SK-N-SH (cell line): Measurements from ENCODE around the gene EMP1. TPM values are rescaled to one million over a fixed set of nuclear protein-coding genes. Genes with fewer than 3 reads are reported as not detected.

Experiments
- CTCF ChIA-PET: fragments of 300-600, 350-600 bp; formaldehyde crosslinking; extraction: SDS; loops from one replicate; lab custom pipeline; 2021; lab: Yijun Ruan, JAX
- POLR2A ChIA-PET: fragments of 350-600 bp; sonication (Branson Sonifier 250); formaldehyde crosslinking; extraction: SDS; loops from one replicate; lab custom pipeline; 2020; ENCODE audit warnings: antibody characterized with exemption, inconsistent platforms; lab: Yijun Ruan, JAX
- DNase-seq: peaks from one replicate; pipeline ENCODE4 v3.0.0; 2012
- H2AFZ ChIP-seq: fragments of 200-600 bp; sonication (generic); 2 replicates; pipeline ENCODE4 v1.8.1; 2016; ENCODE audit warnings: antibody characterized with exemption, mild to moderate bottlenecking, low read depth
- H3F3A ChIP-seq: fragments of 200-600 bp; sonication (generic); replicated peaks from 2 replicates; pipeline ENCODE3; 2016; ENCODE audit warnings: antibody characterized with exemption, mild to moderate bottlenecking; ENCODE audit not compliant: insufficient read depth
- H3K27ac ChIP-seq, 2 experiments: fragments of 200-500 bp in 1 of 2; fragments of 200-600 bp in 1 of 2; sonication (Bioruptor generic) in 1 of 2; sonication (generic), shearing (Covaris generic) in 1 of 2; 2 replicates each; pipeline versions ENCODE4 v1.5.1 to v1.6.1; 2014 to 2016; ENCODE audit warnings: low read depth in 2 of 2, inconsistent platforms in 1 of 2, low read length in 1 of 2, mild to moderate bottlenecking in 1 of 2, mixed read lengths in 1 of 2
- H3K27me3 ChIP-seq: fragments of 200-600 bp; sonication (generic), shearing (Covaris generic); 2 replicates; pipeline ENCODE4 v1.6.1; 2016; ENCODE audit warnings: mixed run types; ENCODE audit not compliant: insufficient read depth
- H3K36me3 ChIP-seq, 2 experiments: fragments of 200-500 bp in 1 of 2; fragments of 200-600 bp in 1 of 2; sonication (Bioruptor generic) in 1 of 2; sonication (generic) in 1 of 2; replicated peaks in 1 of 2; 2 replicates each; pipeline versions ENCODE3 to v1.5.1; 2014 to 2016; ENCODE audit warnings: low read length in 1 of 2, mild to moderate bottlenecking in 1 of 2; ENCODE audit not compliant: insufficient read depth in 2 of 2, control insufficient read depth in 1 of 2
- H3K4me1 ChIP-seq, 2 experiments: fragments of 200-500 bp in 1 of 2; fragments of 200-600 bp in 1 of 2; sonication (Bioruptor generic) in 1 of 2; sonication (generic), shearing (Covaris generic) in 1 of 2; 2 replicates each; pipeline versions ENCODE4 v1.5.1 to v1.6.1; 2014 to 2016; ENCODE audit warnings: low read depth in 1 of 2, low read length in 1 of 2, mixed run types in 1 of 2; ENCODE audit not compliant: insufficient read depth in 2 of 2, control insufficient read depth in 1 of 2
- H3K4me2 ChIP-seq: fragments of 200-600 bp; sonication (generic), shearing (Covaris generic); 2 replicates; pipeline ENCODE4 v1.6.1; 2017; ENCODE audit warnings: mixed run types
- H3K4me3 ChIP-seq, 2 experiments: fragments of 200-500 bp in 1 of 2; fragments of 200-600 bp in 1 of 2; sonication (Bioruptor generic) in 1 of 2; sonication (generic), shearing (Covaris generic) in 1 of 2; 2 replicates each; pipeline versions ENCODE4 v1.5.1 to v1.8.1; 2014 to 2016; ENCODE audit warnings: low read depth in 2 of 2, inconsistent platforms in 1 of 2, low read length in 1 of 2, mild to moderate bottlenecking in 1 of 2, mixed read lengths in 1 of 2, moderate library complexity in 1 of 2
- H3K79me2 ChIP-seq: fragments of 200-600 bp; sonication (generic); 2 replicates; pipeline ENCODE4 v1.8.1; 2017; ENCODE audit warnings: mild to moderate bottlenecking; ENCODE audit not compliant: insufficient read depth
- H3K9ac ChIP-seq: fragments of 200-600 bp; sonication (generic); 2 replicates; pipeline ENCODE4 v1.6.1; 2017; ENCODE audit warnings: mixed run types
- H3K9me2 ChIP-seq: fragments of 200-600 bp; sonication (generic); 2 replicates; pipeline ENCODE4 v1.6.1; 2017; ENCODE audit warnings: mixed run types
- H3K9me3 ChIP-seq: fragments of 200-600 bp; sonication (generic); 2 replicates; pipeline ENCODE4 v1.6.1; 2017; ENCODE audit warnings: mixed run types, mild to moderate bottlenecking, moderate library complexity
- H4K20me1 ChIP-seq: fragments of 200-600 bp; sonication (generic); 2 replicates; pipeline ENCODE4 v1.6.1; 2017; ENCODE audit warnings: mild to moderate bottlenecking, mixed run types; ENCODE audit not compliant: insufficient read depth
- CHD2 ChIP-seq: fragments of 150-350 bp; IDR thresholded peaks from 2 replicates; pipeline ENCODE4 v1.6.1; 2018; ENCODE audit warnings: low read length; ENCODE audit not compliant: partially characterized antibody
- ELF1 ChIP-seq: IDR thresholded peaks from 2 replicates; pipeline ENCODE4 v1.4.0; 2012
- EP300 ChIP-seq, 2 experiments: IDR thresholded peaks; 2 replicates each; pipeline versions ENCODE4 v1.4.0 to v1.6.1; 2012; ENCODE audit warnings: borderline replicate concordance in 1 of 2, low read depth in 1 of 2, low read length in 1 of 2
- FOXJ3 ChIP-seq: sonication (generic); formaldehyde crosslinking; IDR thresholded peaks from 2 replicates; pipeline ENCODE4 v1.5.1; 2020; ENCODE audit warnings: mild to moderate bottlenecking, missing genetic modification reagents
- FOXM1 ChIP-seq: IDR thresholded peaks from 2 replicates; pipeline ENCODE4 v1.4.0; 2012; ENCODE audit warnings: low read depth, mild to moderate bottlenecking
- MAX ChIP-seq: IDR thresholded peaks from 2 replicates; pipeline ENCODE4 v1.4.0; 2012; ENCODE audit warnings: low read depth
- RAD21 ChIP-seq: IDR thresholded peaks from 2 replicates; pipeline ENCODE4 v1.6.1; 2012; ENCODE audit warnings: mild to moderate bottlenecking, low read length
- RCOR1 ChIP-seq: fragments of 150-350 bp; IDR thresholded peaks from 2 replicates; pipeline ENCODE4 v1.6.1; 2017; ENCODE audit warnings: antibody characterized with exemption, low read length
- RFX5 ChIP-seq: IDR thresholded peaks from 2 replicates; pipeline ENCODE4 v1.6.1; 2012; ENCODE audit warnings: mild to moderate bottlenecking, improper control_type of control experiment, low read length
- RXRA ChIP-seq: IDR thresholded peaks from 2 replicates; pipeline ENCODE4 v1.4.0; 2012; ENCODE audit warnings: low read depth, mild to moderate bottlenecking, borderline replicate concordance
- SIN3A ChIP-seq: IDR thresholded peaks from 2 replicates; pipeline ENCODE4 v1.6.1; 2012; ENCODE audit warnings: low read depth, mild to moderate bottlenecking, low read length, moderate library complexity, borderline replicate concordance
- TCF12 ChIP-seq: IDR thresholded peaks from 2 replicates; pipeline ENCODE4 v1.4.0; 2012
- USF1 ChIP-seq: IDR thresholded peaks from 2 replicates; pipeline ENCODE4 v1.4.0; 2012; ENCODE audit warnings: low read depth, borderline replicate concordance
- USF2 ChIP-seq: fragments of 150-350 bp; IDR thresholded peaks from 2 replicates; pipeline ENCODE4 v1.6.1; 2017; ENCODE audit warnings: antibody characterized with exemption, low read length, low read depth, borderline replicate concordance
- YY1 ChIP-seq: IDR thresholded peaks from 2 replicates; pipeline ENCODE4 v1.4.0; 2012; ENCODE audit warnings: low read depth, mild to moderate bottlenecking
- WGBS: methylation state at CpG from one replicate; pipeline ENCODE4 v1.1.6; 2017; ENCODE audit warnings: low lambda C conversion rate; 5-methylcytosine and 5-hydroxymethylcytosine counted together
- polyA plus RNA-seq, 3 experiments: library from polyadenylated mRNA; depleted of rRNA; stranded (reverse); fragments of >200 nt; gene quantifications; 2 replicates each; pipeline ENCODE4 v1.2.3, GENCODE V29; 2012
- TF ChIP-seq, protein P1 (sequence below): fragments of 200-600 bp; sonication (generic); IDR thresholded peaks from 2 replicates; pipeline ENCODE4 v1.6.1; 2017; ENCODE audit warnings: antibody characterized with exemption, mild to moderate bottlenecking, moderate library complexity

Gene EMP1
- polyA plus RNA-seq, 1 of the 3 experiments (the other 2 are of a cell fraction) = 67.4 TPM

GRCh38 chr12:13223941-13224340 lies 27.4 kb downstream of the EMP1 start:
- DNase-seq = no peak
- ChIA-PET CTCF (interaction anchor here (0.8 to 6.0 kb wide), 3 partner anchors 13 to 307 kb away, joined by 3 to 58 read pairs (median 6); no protein-coding TSS in a partner anchor), POLR2A (no interaction called here)
- no peaks in the 10 kb centered on the region for H3K9me2 ChIP-seq
- H3K79me2 ChIP-seq = no peaks in the 10 kb centered on the region
- H3K9ac ChIP-seq = no peak overlapping the region
- H3K4me3 ChIP-seq = no peak overlapping the region
- H3K27me3 ChIP-seq = no peaks in the 10 kb centered on the region
- no peaks in the 10 kb centered on the region for H3K9me3 ChIP-seq
- H2AFZ ChIP-seq = no peak overlapping the region
- peaks cover 0 to 8% of the 10 kb centered on the region in 2 experiments for H3K36me3 ChIP-seq
- H3F3A ChIP-seq = peaks cover 6% of the 10 kb centered on the region
- 31% methylated on average over 3 of the region's 3 CpGs for WGBS
- TF ChIP-seq FOXJ3 (CRISPR knock-in tag) = no peak
- no peak for TF ChIP-seq MAX
- no peak for TF ChIP-seq ELF1
- H3K27ac ChIP-seq = no peak overlapping the region
- H4K20me1 ChIP-seq = no peaks in the 10 kb centered on the region
- H3K4me2 ChIP-seq = no peak overlapping the region
- H3K4me1 ChIP-seq = no peaks in the 10 kb centered on the region

- WGBS = 61% methylated on average over 7 of the region's 7 CpGs
- CTCF ChIA-PET = interaction anchor here (1.1 to 2.3 kb wide), 2 partner anchors 15 to 311 kb away, joined by 4 to 11 read pairs; no protein-coding TSS in a partner anchor
- Histone ChIP-seq H3K9me3 (no peaks in the 10 kb centered on the region), H3K4me3 (no peak overlapping the region), H3K27ac (no peak overlapping the region), H3K27me3 (no peaks in the 10 kb centered on the region), H2AFZ (no peak overlapping the region), H3K79me2 (no peaks in the 10 kb centered on the region), H3K9me2 (no peaks in the 10 kb centered on the region), H3K4me2 (no peak overlapping the region), H3F3A (no peaks in the 10 kb centered on the region), H3K9ac (no peak overlapping the region), H3K4me1 (no peaks in the 10 kb centered on the region), H4K20me1 (no peaks in the 10 kb centered on the region), H3K36me3 (no peaks in the 10 kb centered on the region)
- DNase-seq = no peak
- POLR2A ChIA-PET = no interaction called here
- TF ChIP-seq TCF12 = no peak
These were observed 30.7 kb downstream of the EMP1 start for GRCh38 chr12:13227191-13227590.

- no peak for DNase-seq
- POLR2A ChIA-PET = no interaction called here
- H3K36me3 ChIP-seq = no peaks in the 10 kb centered on the region
These were observed 32.1 kb downstream of the EMP1 start for GRCh38 chr12:13228579-13228978.

More at GRCh38 chr12:13228579-13228978, 32.1 kb downstream of the EMP1 start:
- Histone ChIP-seq H2AFZ (no peak overlapping the region), H3K27me3 (no peaks in the 10 kb centered on the region), H3K4me2 (no peak overlapping the region), H3K9me3 (no peaks in the 10 kb centered on the region), H3K79me2 (no peaks in the 10 kb centered on the region), H3F3A (no peaks in the 10 kb centered on the region), H3K4me3 (no peak overlapping the region), H3K9ac (no peak overlapping the region), H3K27ac (no peak overlapping the region), H3K9me2 (no peaks in the 10 kb centered on the region), H4K20me1 (no peaks in the 10 kb centered on the region), H3K4me1 (no peaks in the 10 kb centered on the region)
- TF ChIP-seq RCOR1 = no peak
- TF ChIP-seq YY1 = no peak
- no peak for TF ChIP-seq EP300 (IDR thresholded peaks at IDR 0.05; ENCODE audit: borderline replicate concordance in 1 of 2, low read depth in 1 of 2, low read length in 1 of 2)
- TF ChIP-seq FOXM1 = no peak
- no peak for TF ChIP-seq CHD2
- no peak for TF ChIP-seq SIN3A
- TF ChIP-seq RAD21 = no peak
- no peak for TF ChIP-seq RFX5
- no peak for TF ChIP-seq RXRA
- TF ChIP-seq, protein P1, sequence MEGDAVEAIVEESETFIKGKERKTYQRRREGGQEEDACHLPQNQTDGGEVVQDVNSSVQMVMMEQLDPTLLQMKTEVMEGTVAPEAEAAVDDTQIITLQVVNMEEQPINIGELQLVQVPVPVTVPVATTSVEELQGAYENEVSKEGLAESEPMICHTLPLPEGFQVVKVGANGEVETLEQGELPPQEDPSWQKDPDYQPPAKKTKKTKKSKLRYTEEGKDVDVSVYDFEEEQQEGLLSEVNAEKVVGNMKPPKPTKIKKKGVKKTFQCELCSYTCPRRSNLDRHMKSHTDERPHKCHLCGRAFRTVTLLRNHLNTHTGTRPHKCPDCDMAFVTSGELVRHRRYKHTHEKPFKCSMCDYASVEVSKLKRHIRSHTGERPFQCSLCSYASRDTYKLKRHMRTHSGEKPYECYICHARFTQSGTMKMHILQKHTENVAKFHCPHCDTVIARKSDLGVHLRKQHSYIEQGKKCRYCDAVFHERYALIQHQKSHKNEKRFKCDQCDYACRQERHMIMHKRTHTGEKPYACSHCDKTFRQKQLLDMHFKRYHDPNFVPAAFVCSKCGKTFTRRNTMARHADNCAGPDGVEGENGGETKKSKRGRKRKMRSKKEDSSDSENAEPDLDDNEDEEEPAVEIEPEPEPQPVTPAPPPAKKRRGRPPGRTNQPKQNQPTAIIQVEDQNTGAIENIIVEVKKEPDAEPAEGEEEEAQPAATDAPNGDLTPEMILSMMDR = no peak
- TF ChIP-seq USF2 = no peak
- no peak for TF ChIP-seq USF1
- 62% methylated on average over 7 of the region's 7 CpGs for WGBS
- CTCF ChIA-PET = no interaction called here
